Stimulated activated CD8-positive, alpha-beta memory T cell treated with anti-CD3 and anti-CD28 coated beads, Interleukin-2, amount 100 ng/mL, for 48 hours (primary cell): Measurements from ENCODE around the gene KRT10.

Experiments
- DNase-seq, 2 donors: peaks; one replicate each; pipeline ENCODE4 v3.0.0-alpha.2; 2020; ENCODE audit warnings: low read depth in 2 of 2

Gene KRT10

DNA sequence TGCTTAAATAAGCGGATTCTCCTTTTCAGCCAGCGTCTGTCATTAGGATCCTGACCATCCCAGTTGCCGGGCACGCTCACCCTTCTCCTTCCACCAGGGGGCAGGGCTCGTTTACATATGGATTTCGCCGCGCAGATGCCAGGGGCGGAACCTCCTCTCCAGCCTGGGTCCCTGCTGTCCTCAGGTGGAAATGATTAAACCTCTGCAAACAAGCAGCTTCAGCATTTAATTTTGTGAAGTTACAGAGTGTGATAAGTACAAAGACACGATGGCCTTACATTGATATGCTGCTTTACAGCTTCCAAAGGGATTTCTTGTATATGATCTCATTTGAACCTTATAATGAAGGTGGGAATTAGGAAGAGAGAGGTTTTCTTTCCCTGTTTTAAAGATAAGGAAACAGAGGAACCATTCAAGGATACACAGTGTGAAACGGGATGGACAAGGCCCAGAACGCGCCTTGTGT, 18.8 kb downstream of the KRT10 start:
- DNase-seq, result peak; percentile 54 to 67

DNA sequence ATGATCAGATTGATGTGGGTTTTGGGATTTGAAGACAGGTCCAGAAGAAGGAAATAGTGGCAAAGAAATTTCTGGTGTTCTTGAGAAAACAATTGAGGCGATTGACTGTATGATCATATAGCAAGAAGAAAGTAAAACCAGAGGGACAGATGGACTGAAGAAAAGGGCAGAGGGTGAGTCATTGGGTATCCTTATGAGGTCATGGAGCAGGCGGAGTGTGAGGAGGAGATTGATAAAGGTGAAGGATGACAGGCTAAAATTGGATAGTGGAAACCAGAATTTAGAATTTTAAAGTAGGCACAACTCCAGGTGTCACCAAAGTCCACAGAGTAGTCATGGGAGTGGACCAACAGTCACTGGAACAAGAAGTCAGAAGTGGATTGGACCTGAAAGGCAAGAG, 21.3 kb downstream of the KRT10 start:
- no peak for DNase-seq

DNA sequence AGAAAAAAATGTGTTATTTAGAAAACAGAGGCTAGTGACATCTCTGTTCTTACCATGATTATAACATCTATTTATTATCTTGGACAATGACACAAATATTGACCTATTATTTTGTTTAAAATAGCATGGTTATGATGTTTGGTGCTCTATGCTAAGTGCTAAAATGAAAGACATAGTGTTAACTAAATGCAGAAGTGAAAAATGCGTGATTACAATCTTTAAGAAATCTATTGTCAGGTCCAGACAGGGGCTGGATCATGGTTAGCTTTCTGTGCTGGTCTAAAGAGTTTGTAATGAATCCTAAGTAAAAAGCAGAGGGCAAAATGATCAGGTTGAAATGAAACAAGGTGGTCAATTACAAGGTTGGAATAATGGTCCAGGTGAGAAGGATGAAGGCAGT, 22.0 kb downstream of the KRT10 start:
- no peak for DNase-seq

DNA sequence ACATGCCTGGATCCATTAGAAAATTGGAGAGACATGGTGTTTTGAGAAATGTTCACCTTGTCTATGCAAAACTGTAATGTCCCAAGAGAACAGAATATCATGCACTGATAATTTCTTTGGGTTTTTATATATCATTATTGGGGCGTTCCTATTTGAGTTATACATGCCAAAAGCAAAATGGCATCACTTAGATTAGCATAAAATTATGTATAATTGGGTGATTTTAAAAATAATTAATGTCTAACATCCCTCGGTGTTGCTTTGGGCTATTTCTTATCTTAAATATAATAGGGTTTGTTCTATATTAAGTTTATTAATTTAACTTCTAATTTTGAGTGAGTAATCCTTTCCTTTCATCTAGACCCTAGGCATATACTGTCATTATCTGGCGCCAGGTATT, 22.6 kb downstream of the KRT10 start, which contains the start of gene KRT28:
Gene KRT28 (minus strand): TSS at position 101 of the 400 bp plus-strand sequence. CDS start 66 bp downstream, at position 35.
- no peak for DNase-seq

DNA sequence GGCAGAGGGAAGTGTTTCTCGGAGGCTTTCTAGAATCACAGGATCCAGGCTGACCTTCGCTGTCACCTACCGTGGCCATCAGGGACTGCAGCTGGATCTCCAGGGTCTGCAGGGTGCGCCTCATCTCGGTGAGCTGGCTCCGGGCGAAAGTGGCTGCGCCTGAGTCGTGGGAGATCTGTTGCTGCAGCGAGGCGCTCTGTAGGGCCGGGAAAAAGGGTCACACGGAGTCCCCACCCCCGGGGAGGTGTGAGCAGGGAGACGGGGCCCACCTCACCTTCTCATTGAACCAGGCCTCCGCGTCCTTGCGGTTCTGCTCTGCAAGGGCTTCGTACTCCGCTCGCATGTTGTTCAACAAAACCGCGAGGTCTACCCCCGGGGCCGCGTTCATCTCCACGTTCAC, 25.6 kb downstream of the KRT10 start:
- DNase-seq, result no peak

DNA sequence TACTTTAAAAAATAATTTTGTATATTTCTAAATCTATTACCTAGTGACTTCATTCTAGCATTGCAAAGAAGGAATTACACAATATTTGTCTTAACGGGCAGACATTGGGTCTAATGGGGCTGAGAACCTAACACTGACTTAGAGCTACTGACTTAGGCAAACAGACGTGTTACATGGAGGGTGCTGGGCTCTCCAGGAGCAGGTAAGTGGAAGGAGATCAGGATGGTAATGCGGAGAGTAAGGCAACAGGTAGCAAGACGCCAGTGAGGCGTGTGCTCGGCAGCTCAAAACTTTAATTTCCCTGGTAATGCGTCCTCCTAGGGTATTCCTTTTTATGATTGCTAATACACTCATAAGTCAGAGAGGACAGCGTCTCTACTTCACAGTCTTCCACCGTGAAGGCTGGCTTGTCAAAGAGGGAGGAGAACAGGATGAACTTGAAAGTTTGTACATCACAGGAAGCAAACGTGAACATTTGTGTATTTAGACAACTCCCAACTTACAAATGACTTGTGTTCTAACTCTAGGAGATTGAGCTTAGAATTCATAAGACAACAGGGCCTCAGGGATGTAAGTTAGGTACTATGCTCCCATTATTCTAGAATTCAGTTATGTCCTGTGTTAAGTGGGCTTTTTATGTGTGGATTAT, 27.3 kb downstream of the KRT10 start:
- DNase-seq, result no peak

DNA sequence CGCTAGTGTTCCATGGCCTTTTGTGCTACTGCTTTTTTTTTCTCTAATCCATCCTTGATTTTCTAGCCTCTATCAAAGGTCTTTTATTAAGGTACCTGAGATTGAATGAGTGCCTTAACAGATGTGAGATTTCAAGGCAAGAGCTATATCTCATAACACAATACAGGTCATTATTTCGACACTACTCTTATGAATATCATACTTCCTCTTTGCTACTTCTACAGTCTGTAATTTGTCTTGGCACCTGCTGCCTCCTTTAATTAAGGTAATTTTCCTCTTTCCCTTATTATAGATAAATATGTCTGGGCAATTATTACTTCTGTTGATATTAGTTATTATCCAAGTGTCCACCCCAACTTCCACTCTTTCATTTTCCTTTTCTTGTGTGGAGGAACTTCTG, 27.9 kb downstream of the KRT10 start:
- no peak for DNase-seq

DNA sequence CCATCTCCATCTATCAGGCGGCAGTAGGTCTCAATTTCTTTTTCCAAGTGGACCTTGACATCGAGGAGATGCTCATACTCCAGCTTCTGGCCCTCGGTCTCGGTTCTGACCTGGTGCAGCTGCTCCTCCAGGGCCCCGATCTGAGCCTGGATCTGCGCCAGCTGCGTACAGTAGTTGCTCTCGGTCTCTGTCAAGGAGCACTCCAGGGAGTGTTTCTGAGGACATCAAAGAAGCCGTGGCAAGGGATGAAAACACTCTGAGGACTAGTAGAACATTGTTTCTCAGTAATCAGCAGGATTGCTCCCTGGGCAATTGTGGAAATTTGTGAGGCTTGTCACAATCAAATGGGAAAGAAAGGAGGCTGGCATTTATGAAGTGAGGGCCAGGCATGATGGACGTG, 28.6 kb downstream of the KRT10 start:
- no peak for DNase-seq

DNA sequence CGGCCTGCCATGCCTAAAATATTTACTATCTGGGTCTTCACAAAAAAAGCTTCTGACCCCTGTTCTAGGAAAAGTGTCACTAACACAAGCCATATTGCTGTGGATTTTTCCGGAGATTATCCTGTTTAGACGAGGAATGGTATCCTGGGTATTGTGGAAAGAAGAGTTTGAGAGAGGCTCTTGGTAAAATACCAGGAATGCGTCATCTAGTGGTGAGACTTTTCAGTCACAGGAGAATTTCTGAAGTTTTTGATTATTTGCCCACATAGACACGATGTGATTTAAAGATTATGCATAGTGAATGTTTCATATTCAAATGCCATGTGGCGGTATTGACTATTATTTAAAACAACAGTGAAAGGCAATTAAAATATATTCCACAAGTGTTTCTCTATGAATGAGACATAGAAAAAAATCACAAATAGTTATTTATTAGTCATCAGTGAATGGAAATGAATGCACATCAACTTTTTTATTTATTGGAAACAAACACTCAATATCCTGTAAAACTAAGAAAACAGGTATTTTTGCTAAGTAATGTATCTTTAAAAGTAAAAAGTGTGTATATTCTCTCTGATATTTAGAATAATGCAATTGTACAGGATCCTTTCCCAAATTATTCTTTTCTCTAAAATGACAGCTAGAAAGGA, 30.5 kb downstream of the KRT10 start:
- DNase-seq, result no peak

DNA sequence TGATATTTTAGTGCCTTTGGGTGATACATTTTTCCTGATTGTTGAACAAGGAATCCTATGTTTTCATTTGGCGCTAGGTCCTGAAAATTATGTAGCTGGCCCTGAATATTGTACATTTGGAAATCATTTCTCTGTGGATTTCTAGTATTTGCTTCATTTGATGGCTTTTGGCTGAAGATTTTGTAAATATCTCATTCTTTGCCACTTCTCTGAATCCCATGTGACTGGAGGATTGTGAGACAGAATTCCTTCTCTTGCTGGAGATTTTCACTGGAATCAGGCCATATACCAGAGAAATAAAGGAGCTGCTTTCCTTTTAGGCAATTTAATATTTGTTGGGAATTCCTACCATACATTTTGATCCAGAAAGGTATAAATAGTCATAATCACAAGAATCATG, 31.3 kb downstream of the KRT10 start:
- no peak for DNase-seq

DNA sequence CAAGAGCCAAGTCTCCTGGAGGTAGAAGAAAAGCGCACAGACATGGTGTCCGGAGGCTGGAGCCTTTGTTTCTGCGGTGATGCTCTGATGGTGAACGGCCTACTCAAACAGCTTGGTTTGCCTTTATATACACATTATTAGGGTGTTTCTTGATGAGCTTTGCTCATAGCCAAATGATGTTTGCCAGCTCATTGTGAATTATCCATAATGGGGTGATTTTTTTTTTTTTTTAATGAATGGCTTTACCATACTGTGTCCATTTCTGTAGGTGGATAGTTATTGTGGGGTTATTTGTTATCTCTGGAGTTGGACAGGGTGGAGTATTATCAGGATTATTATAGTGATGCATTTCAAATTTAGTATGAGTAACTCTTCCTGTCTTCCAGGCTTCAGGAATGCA, 40.0 kb downstream of the KRT10 start, which contains the start of gene KRT27:
Gene KRT27 (minus strand): TSS at position 101 of the 400 bp plus-strand sequence. CDS start 57 bp downstream, at position 44.
- DNase-seq, result no peak

DNA sequence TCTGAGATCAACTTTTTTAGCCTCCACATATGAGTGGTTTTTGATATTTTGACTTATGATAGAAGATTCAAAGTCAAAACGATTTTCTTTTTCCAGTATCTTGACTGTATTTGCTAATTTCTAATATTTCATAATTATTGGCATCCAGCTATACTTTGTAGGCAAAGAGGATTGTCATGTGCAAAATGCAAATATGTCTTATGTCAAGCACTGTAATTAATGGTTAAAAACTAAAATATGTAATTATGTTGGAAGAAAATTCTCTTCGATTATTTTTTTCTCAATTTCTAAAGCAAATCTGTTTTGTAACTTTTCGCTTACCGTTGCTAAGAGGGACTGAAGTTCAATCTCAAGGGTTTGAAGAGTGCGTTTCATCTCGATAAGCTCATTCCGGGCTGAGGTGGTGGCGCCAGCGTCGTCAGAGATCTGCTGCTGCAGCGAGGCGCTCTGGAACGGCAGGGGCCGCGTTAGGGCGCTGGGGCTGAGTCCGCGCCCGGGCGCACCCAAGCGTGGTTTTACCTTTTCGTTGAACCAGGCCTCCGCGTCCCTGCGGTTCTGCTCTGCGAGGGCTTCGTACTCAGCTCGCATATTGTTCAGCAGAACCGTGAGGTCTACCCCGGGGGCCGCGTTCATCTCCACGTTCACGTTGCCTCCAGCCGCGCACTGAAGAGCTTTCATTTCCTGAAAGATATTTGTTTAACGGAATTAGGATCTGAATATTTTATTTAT, 43.1 kb downstream of the KRT10 start:
- DNase-seq, result peak; percentile 2 to 3

DNA sequence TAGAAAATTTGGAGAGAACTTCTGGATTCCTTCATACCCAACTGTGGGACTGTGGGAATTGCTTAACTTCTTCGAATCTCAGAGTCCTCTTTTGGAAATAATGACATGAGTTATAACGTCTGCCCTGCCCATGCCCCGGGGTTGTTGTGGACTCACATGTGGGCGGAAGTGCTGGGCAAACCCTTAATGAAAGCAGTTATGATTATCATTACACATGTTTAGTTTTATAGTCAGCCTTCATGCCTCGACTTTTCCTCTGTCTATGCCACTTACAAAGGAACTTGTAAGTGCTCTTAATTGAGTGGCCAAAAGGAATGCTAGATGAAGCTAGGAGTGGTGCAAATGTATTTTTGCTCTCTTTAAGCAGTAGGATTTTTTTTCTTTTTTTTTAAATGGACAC, 44.0 kb downstream of the KRT10 start:
- DNase-seq, result no peak

DNA sequence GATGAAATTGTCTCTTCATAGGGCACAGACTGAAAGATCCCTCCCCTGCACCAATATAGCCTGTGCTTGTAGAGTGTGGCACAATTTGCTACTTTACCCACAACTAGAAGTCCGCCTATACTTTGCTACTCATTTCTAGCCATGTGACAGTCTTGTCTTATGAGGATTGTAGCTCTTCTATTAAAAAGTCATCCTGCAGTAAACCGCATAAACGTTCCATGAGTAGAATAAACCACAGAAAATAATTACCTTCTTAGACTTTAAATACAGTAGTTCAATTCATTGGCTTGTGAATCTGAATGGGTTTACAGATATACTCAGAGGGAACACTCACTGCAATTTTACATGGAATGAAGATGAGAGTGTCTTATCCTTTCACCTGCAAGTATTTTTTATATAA, 44.4 kb downstream of the KRT10 start:
- DNase-seq, result no peak

DNA sequence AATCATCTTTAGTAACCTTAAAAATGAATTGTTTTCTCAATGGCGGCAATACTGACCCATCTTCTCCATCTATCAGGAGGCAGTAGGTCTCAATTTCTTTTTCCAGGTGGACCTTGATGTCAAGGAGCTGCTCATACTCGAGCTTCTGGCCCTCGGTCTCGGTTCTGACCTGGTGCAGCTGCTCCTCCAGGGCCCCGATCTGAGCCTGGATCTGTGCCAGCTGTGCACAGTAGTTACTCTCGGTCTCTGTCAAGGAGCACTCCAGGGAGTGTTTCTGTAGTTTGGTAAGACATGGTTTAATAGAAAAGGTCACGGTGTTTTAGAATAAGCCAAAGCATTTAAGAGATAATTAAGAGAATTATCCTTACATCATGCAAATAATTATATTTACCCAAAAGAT, 45.0 kb downstream of the KRT10 start:
- DNase-seq, result no peak

DNA sequence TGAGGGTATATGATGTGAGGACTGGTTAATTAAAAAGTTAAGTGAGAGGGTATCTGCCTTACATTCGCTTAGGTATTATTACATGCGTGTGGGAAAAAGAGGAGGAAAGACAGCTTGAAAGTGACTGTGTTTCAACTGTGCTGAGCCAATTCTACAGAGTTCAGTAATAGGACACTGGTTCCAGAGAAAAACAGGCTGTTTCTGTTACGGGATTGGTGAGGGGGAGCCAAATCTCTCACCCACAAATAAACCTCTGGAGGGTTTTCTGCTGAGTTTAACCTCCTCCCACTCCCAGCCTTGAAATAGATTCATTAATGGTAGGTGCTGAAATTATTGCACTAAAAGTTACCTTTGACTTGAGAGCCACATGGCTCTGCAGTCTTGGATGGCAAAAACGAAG, 46.5 kb downstream of the KRT10 start:
- no peak for DNase-seq

DNA sequence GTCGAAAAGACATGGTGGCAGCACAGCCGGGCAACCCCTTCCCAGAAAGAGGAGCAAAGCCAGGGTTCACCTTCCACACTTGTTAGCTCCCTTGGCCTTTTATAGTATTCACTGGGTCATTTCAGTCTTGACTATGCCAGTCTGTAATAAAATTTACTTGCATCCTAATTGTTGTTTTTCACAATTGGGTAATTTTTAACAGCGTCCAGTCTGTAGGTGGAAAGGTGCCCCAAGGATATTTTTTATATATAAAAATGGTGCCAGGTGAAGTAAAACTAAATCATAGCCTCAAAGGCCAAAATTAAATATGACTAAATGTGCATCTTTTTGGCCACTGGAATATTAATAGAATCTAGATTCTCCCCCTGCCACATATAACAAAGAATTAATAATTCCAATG, 50.3 kb downstream of the KRT10 start, which contains the start of gene KRT26:
Gene KRT26 (minus strand): TSS at position 101 of the 400 bp plus-strand sequence. CDS start 88 bp downstream, at position 13.
- DNase-seq, result no peak
